Activated naive CD4-positive, alpha-beta T cell treated with anti-CD3 and anti-CD28 coated beads, Interleukin-2, amount 50 U/mL, for 16 hours (primary cell): ENCODE results near the gene DHX29.

Experiments used
- DNase-seq: peaks from one replicate; pipeline ENCODE4 v3.0.0-alpha.2; 2020

DHX29 gene

DNA sequence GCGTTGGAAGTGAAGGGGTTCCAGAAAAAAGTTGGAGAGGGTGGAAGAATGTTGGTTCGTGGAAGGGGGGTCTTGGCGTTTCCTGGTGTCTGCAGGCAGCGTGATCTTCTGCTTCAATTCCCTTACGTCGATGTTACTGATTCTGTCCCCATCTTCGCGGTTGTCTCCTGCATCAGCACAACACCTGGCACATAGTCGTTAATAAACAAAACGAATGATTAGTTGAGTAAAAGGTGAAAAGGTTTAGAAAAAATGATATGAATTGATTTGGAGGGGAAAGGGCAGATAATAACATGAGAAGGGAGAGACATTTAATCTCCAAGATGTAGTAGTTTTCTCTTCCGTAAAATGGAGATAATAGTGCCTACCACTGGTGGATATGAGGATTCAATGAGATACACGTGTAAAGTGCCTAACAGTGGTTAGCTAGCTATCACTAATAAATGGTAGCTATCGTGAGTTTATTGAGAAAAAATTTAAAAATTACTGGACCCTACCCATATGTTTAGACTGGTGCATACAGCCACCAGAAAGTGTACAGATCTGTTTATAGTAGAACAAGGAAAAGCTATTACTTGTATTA, 851 bp upstream of the DHX29 start:
- DNase-seq = no peak

DNA sequence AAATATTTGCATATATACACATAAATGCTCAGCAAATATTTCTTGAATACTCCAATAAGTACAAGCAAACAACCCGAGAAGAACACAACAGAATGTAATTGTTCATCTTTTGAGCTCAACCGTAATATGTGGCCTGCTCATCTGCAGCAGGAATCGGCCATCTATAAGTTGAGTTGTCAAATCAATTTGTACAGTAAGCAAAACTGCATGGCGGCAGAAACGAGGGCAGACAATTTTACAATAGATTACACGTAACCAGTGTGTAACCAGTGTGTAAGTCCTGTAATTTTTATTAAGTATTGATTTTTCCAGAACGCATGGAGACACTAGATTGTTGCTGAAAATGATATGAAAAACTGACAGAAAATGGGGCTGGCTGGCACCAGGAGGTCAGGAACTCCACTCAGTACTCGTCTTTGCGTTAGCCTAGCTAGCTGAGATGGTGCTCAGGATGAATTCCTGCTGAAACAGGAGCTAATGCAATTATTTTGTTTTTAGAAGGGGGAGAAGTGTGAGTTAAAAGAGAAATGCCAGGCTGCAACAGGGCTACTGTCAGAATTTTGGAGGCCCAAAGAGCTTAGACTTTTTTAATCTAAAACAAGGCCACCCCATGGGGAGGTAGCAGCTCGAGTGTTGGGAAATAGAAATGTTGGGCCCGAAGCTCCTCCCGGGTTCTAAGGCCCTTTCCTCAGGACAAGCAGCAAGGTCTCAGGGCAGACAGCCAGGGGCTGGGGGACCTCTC, 682 bp downstream of the DHX29 start:
- DNase-seq = no peak

DNA sequence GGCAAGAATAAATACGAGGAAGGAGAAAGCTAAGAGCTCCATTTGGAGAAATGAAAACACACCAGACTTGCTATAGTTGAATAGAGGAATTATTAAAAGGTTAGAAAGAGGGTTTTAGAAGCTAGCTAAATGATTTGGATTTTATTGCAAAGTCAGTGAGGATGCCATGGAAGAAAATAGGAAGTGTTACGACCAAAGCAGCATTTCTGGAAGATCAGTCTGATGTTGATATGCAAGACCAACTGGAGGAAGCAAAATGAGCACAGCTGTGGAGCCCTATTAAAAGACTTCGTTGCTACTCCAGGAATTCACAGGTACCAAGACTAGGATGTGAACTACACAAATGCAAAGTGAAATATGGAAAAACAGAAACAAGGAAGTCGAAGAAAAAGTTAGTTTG, 2.1 kb downstream of the DHX29 start:
- no peak for DNase-seq

DNA sequence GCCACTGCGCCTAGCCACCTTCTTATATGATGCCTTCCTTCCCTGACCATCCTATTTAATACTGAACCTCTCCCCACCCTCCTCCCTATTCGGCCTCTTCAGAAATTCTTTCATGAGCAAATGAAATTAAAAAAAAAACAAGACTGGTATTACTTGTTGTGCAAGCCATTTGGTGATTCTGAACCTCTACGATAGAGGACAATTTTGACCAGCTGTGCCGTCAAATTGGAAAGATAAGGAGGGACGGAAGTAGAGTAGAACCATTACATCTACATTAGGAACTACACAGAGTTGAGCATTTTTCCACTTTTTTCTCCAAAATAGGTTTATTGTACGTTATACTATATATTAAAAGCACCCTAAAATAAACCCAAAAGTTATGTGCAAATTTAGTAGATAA, 2.9 kb downstream of the DHX29 start:
- DNase-seq = no peak

DNA sequence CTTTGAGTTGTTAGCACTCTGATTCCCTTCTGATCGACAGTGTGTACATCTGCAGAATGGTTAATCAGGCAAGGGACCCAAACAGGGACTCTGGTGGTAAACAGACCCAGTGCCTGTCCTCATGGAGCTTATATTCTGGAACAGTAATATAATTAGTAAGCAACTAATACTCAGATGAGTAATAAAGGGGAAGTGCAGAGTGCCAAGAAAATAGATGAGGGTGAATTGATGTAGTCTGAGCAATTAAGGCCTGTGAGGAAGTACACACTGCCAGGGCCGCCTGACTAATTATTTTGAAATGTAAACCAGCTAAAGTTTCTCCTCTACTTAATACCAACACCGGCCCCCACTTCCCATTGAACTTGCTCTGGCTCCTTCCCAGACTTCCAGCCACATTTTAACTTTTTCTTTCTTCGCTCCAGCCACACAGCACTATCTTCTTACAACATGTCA, 4.2 kb downstream of the DHX29 start:
- no peak for DNase-seq

DNA sequence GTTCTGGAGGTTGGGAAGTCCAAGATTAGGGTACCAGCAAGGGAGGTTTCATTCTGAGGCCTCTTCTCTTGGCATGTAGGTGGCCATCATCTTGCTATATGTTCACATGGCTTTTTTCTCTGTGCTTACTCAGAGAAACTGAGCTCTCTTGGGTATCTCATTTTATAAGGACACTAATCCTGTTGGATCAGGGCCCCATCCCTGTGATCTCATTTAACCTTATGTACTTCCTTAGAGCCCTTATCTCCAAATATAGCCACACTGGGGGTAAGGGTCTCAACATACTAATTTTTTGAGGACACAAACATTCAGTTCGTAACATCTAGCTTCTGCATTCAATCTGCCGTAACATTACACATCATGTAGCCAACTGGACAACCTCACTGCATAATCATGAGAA, 6.6 kb downstream of the DHX29 start:
- no peak for DNase-seq

DNA sequence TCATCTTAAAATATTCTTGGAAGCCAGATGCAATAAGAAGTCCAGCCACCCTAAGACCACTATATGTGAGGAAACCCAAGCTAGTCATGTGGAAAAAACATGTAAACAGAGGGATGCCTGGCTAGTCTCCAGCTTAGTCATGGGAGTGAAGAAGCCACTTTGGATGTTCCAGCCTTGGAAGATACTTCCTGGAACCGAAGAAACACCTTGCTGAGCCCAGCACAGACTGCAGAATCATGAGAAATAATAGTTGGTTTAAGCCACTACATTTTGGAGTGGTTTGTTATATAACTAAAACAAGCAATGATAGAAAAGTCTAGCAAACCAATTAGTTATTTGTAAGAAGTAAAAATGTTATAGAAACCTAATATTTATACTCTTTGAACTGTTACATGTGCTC, 12.6 kb downstream of the DHX29 start:
- no peak for DNase-seq

DNA sequence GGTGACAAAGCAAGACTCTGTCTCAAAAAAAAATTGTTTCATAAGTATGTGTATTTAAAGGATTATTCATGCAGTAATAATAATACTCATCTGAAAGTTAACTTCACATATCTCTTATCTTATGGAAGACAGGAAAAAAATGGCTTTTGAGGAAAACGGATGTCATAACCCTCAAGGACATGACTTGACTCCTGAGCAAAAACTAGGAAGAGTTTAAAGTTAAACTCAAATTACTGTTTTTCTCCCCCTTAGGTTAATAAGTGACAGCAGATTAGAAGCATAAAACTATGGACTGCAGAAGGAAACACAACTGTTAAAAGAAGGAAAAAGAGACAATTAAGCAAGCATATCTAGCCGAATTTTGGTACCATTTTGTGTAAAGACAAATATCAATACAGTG, 16.5 kb downstream of the DHX29 start:
- no peak for DNase-seq

DNA sequence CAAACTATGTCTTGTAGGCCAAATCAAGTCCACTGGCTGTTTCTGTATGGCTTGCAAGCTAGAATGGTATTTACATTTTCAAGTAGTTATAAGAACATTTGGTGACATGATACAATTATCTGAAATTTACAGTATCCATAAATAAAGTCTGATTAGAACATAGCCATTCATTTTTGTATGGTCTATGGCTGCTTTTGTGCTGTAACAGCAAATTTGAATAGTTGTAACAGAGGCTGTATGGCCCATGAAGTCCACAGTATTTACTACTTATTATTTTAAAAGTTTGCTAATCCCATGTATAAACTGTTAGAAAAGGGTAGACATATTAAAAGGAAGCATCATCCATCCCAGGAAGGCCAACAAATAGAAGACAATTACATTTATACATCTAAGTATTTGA, 17.7 kb downstream of the DHX29 start:
- no peak for DNase-seq

DNA sequence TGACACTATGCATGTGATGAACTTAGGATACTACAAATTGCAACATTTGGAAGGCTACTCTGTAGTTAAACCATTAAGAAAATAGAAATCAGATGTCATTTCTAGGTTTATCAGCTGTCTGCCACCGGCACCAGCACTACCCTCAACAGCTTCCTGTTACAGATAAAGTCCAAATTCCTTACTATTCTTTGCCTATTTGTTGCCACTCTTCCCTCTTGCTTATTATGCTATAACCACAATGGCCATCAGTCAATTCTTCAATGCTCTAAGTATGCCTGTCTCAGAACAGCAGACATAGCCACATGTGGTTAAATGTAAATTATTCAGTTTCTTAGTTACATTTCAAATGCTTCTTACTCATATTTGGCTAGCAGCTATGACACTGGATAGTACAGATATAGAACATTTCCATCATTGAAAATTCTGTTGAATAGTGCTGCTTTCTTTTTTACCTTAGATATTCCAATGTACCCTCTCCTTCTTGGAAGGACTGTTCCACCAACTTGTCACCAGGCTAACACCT, 21.0 kb downstream of the DHX29 start:
- DNase-seq = no peak

DNA sequence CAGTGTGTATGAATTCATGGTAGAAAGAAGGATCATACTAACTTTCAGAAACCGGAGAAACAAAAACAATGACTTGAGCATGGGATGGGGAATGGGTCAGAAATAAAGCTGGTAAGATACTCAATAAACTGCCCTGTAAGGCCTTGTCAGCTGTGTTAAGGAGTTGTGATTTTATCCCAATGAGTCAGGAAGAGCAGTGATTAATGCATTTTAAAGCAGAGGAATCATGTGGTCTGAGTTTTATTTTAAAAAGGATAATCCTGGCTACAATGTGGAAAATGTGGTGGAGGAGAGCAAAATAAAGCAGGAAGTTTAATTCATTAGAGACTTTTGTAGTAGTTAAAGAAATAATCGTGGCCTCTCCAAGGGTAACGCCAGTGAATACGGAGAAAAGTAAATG, 28.7 kb downstream of the DHX29 start:
- DNase-seq = no peak

DNA sequence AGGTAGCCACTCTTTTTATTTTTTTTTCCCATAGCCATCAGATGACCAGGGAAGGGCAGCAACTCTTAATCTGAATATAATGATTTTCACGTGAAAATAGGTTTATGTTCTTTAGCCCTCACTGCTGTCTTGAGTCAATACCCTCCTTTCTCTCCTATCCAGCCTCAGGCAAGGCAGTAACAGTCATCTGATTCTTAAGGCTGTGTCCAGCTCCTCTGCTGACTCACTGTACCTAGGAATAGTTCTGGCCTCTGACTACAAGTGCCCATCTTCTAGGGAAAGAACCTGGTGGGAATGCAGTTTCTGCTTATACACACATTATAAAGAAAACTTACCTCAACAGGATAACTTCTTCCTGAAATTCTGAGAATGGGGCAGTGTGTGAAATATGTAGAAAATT, 30.7 kb downstream of the DHX29 start:
- no peak for DNase-seq

DNA sequence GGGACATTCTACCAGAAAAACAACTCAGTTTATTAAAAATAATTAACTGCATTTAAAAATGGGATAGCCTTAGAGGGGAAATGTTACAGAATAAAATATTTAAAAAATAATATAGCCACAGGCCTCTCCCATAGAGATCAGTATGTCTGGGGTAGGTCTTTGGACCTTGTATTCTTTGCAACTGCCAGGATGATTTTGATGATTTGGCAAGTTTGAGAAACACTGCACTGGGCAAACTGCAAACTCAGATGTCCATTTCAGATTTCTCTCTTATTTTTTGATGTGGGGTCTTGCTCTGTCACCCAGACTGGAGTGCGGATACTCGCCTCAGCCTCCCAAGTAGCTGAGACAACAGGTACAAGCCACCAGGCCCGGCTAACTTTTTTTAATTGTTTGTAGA, 49.2 kb downstream of the DHX29 start:
- no peak for DNase-seq

DNA sequence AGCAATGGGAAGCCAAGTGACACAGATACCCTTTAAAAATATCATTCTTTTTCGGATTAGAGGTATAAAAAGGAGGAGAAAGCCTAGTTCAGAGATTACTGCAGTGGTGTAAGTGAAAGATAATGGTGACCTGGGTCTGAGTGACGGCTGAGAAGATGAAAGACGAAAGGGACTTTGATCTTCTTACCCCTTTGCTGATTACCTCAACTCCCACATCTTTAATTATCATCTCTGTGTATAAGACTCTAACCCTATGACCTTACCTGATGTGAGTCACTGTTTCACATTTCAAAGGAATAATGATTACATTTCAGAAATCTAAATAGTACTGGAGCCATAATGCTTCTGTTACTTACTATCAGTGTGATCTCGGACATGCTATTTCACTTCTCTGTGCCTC, 52.7 kb downstream of the DHX29 start:
- no peak for DNase-seq

DNA sequence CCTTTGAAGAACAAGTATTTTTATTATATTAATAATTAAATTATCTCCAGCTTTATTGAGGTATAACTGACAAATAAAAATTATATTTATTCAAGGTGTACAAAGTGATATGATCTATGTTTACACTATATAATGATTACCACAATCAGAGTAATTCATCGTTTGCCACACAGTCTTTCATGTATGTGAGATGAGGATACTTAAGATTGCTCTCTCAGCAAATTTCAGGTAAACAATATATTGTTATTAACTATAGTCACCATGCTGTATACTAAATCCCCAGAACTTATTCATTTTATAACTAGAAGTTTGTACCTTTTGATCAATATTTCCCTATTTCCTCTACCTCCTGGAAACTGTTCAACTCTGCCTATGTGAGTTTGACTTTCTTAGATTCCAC, 57.4 kb downstream of the DHX29 start:
- DNase-seq = no peak

DNA sequence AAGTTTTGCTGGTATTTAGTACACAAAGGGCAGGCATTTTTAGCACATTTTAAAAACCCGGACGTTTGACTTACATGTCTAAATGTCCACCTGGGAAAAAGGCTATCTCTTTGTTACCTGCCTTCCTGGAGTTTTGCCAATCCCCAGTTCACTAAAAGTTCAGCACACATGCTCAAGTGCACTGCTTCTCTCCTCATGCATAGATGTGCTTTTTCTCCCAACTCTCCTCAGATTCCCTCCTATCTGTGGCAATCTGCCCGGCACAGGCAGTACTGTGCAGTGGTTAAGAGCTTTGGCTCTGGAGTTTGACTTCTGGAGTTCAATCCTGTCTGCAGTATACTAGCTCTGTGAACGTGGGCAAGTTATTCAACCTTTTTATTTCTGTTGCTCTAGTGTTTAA, 65.7 kb downstream of the DHX29 start:
- DNase-seq = no peak

DNA sequence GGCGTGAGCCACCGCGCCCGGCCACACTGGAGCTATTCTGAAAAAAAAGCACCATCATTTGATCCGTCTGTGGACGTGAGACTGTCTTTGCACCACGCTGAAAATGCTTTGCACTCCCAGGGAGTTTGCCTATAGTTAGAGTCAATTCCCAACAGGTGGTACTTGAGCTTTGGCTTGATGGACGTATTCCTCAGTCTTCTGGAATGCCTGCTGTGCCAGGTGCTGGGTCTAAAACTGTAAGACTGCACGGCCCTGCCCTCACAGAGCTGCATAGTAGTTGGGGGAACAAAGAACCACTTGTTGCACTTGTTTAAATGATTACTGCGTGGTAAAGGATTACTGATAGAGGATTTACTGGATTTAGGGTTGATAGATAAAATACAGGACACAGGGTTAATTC, 70.7 kb downstream of the DHX29 start:
- no peak for DNase-seq

DNA sequence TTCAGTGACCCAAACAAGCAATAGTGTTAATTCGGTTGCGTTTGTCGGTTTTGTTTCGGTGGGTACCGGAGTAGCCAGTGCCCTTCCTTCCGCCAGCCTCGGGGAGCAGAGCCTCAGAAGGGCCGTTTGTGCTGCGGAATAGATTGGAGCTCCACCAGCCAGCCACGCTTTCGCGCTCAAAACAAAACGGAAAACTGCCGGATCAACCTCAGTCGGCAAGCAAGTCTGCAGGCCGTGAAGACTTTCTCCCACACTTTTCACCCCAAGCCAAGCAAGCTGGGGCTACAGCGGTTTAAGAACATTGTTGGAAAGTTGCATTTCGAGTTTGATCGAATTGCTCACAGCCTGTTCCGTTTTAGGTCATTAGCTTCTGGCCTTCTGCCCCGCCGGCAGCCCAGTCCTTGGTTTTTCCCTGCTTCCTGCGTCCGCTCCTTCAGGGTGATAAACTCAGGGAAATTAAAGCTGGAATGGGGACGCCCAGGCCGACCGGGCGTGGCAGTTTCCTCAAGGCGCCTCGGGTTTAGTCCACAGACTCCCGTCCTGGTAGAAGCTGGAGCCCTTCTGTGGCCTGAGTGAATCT, 73.3 kb downstream of the DHX29 start:
- no peak for DNase-seq

DNA sequence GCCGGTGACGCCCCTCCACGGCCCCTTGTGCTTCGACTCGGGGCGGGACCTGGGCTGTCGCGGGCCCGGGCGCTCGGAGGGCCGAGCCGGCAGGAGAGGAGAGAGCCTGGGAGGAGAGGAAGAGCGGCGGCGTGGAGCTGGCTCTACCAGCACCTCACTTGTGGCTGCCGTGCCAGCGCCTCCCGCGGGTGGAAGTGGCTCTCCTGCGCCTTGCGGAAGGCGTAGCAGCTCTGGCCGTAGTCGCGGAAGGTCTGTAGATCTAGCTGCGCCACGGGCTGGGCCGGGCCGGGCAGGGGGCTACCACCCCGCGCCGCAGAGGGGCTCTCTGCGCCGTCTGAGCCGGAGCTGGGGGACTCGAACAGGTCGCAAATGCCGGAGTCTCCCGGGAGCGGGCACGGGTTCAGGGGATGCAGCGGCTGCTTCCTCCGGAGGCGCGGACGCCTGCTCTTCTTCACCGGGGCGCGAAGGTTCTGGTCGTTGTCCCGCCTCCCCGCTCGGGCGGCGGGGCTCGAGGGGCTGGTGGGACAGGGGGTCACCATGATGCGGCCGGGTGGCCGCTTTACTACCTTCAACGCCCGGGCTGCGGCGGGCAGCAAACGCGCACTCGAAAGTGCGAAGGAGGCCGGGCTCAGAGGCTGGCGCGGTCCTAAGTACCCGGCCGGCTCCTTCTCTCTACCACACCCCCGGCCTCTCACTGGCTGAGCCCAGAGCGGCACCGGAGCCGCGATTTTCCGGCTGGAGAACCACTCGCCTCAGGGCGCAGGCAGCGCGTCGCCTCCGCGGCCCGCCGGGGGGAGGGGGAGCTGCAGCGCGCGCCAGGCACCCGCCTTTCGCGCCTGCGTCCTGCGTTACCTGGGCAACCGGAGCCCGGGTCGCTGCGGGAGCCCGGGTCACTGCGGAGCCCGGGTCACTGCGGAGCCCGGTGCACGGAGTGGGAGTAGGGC, 74.2 kb downstream of the DHX29 start, which contains the start of gene CCNO:
Gene CCNO, minus strand, starts transcription at position 624 of the 944 bp plus-strand sequence. Its CDS starts 85 bp downstream, at position 539.
- DNase-seq = peak; percentile 55

DNA sequence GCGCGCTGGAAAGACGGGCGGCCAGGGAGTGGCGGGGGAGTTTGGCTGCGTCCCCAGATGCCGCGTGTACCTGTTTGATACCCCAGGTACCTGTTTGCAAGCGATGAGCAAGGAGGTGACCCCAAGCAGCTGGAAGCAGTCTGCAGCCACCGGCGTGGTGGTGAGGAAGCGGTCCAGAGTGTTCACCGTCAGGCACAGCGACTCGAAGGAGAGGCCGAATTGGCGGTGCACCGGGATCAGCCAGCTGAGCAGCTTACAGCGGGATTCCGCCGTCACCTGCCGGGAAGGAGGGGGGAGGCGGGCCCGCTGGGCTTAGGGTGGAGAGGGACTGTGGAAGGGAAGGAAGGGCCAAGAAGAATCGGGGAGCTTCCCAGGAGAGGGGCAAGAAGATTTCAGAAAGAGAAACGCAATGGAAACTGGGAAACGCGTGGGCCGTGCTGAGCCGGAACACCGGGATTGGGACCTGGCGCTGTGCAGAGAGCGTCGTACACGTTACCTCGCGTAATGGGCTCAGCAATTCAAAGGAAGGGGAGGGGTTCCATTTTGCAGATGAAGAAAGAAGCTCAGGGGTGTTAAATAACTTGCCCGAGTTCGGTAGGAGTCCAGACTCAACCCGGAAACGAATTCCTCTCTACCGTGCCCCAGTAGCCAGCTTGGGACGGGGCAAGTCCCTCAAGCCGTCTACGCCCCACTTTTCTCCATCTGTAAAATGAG, 75.1 kb downstream of the DHX29 start:
- peak; percentile 14 for DNase-seq

DNA sequence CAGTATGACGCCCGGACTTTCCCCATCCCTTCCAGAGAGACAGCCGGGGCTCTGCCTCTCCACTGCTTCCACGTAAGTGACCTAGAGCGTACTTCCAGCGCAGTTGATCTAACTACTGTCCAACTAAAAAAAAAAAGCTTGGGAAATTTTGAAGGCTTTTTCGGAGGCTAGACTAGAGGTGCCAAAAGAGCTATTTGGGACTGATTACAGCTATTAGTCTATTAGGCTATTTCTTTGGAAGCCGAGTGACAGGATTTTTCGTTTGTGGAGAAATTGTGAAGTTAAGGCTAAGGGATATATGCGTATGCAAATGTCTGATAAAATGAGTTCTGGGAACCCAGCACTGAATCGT, 75.6 kb downstream of the DHX29 start:
- DNase-seq = no peak
